Testis (tissue), 3 donors: Measurements from ENCODE around the gene FAM76B. TPM values are rescaled to one million over a fixed set of nuclear protein-coding genes. Genes with fewer than 3 reads are reported as not detected.

ENCODE experiments used
- DNase-seq: peaks from one replicate; pipeline ENCODE4 v3.0.0-alpha.2; 2019
- H3K27ac ChIP-seq, 2 donors: fragments of 200-600 bp; sonication (generic); one replicate each; pipeline ENCODE4 v1.5.1; 2019
- H3K27me3 ChIP-seq: fragments of 200-600 bp; sonication (generic); one replicate; pipeline ENCODE4 v1.5.1; 2019
- H3K36me3 ChIP-seq: fragments of 200-600 bp; sonication (generic); one replicate; pipeline ENCODE4 v1.5.1; 2017; ENCODE audit warnings: low read depth; ENCODE audit errors: missing control alignments
- H3K4me1 ChIP-seq: fragments of 200-600 bp; sonication (generic); one replicate; pipeline ENCODE4 v1.5.1; 2019
- H3K4me3 ChIP-seq, 2 donors: fragments of 200-600 bp; sonication (generic); one replicate each; pipeline ENCODE4 v1.5.1; 2017 to 2019
- H3K9me3 ChIP-seq: fragments of 200-600 bp; sonication (generic); one replicate; pipeline ENCODE4 v1.5.1; 2017
- CTCF ChIP-seq, 3 experiments: fragments of 450-650 bp in 2 of 3; fragments of 200-600 bp in 1 of 3; sonication (generic) in 1 of 3; IDR thresholded peaks; one replicate each; pipeline ENCODE4 v1.5.1; 2016 to 2019; ENCODE audit warnings: antibody characterized with exemption in 3 of 3, mild to moderate bottlenecking in 2 of 3, moderate library complexity in 1 of 3
- POLR2A ChIP-seq: fragments of 450-650 bp; IDR thresholded peaks from one replicate; pipeline ENCODE4 v1.6.1; 2017; ENCODE audit warnings: antibody characterized with exemption, mild to moderate bottlenecking, moderate library complexity
- WGBS, 2 donors: methylation state at CpG; one replicate each; pipeline ENCODE4 v1.1.5; 2018; 5-methylcytosine and 5-hydroxymethylcytosine counted together
- intact Hi-C: fragments of 100-400 bp; cut with DNase I; formaldehyde crosslinking; loops from one replicate; pipeline ENCODE4 v1.15.1; 2023; ENCODE audit warnings: low total_unique reads
- polyA plus RNA-seq: library from polyadenylated mRNA; stranded (reverse); fragments of 350-450 nt; fragmentation: Illumina TruSeq; extraction: RNeasy Lipid Tissue Mini Kit (QIAGEN cat#74804); gene quantifications from one replicate; pipeline ENCODE4 v1.2.3, GENCODE V29; 2014; ENCODE audit warnings: low read depth, low replicate concordance; ENCODE audit not compliant: insufficient read depth
- total RNA-seq, 2 donors: library from RNA; depleted of rRNA; stranded (reverse); fragments of >200 nt; gene quantifications; one replicate each; pipeline ENCODE4 v1.2.3, GENCODE V29; 2016

FAM76B gene
- total and polyA plus RNA-seq, 3 donors from 2014 or later: 53.7 to 122 (median 81.0) TPM

- Histone ChIP-seq H3K27ac (no peak overlapping the region), H3K4me3 (no peak overlapping the region), H3K4me1 (peaks cover 21% of the 10 kb centered on the region), H3K9me3 (no peaks in the 10 kb centered on the region), H3K36me3 (no peaks in the 10 kb centered on the region), H3K27me3 (no peaks in the 10 kb centered on the region)
- TF ChIP-seq POLR2A (no peak), CTCF (IDR thresholded peaks at IDR 0.05) (no peak)
- WGBS, 2 donors: 51 to 54% methylated on average over 2 of the region's 2 CpGs
- DNase-seq: no peak
- intact Hi-C loops: no loop called here
Measured at GRCh38 chr11:95732930-95733602, 56.5 kb downstream of the FAM76B start.

- Histone ChIP-seq H3K4me3 (no peak overlapping the region), H3K36me3 (no peaks in the 10 kb centered on the region), H3K4me1 (peaks cover 12% of the 10 kb centered on the region), H3K9me3 (no peaks in the 10 kb centered on the region), H3K27me3 (no peaks in the 10 kb centered on the region), H3K27ac (no peak overlapping the region)
- no peak for DNase-seq
- intact Hi-C loops: no loop called here
- TF ChIP-seq CTCF (IDR thresholded peaks at IDR 0.05) (no peak), POLR2A (no peak)
- WGBS, 2 donors: 89 to 91% methylated on average over 6 of the region's 6 CpGs
Measured at GRCh38 chr11:95729462-95729861, 60.1 kb downstream of the FAM76B start.

GRCh38 chr11:95728790-95729189 is 60.8 kb downstream of the FAM76B start:
- no peaks in the 10 kb centered on the region for H3K27me3 ChIP-seq
- no peaks in the 10 kb centered on the region for H3K36me3 ChIP-seq
- intact Hi-C loops: no loop called here
- no peak overlapping the region for H3K4me3 ChIP-seq
- TF ChIP-seq POLR2A (no peak), CTCF (IDR thresholded peaks at IDR 0.05) (no peak)
- H3K9me3 ChIP-seq: no peaks in the 10 kb centered on the region
- peaks cover 6% of the 10 kb centered on the region for H3K4me1 ChIP-seq
- WGBS, 2 donors: 94 to 96% methylated on average over 2 of the region's 2 CpGs
- no peak overlapping the region for H3K27ac ChIP-seq
- no peak for DNase-seq

GRCh38 chr11:95728094-95728493 is 61.5 kb downstream of the FAM76B start:
- Histone ChIP-seq H3K27me3 (no peaks in the 10 kb centered on the region), H3K9me3 (no peaks in the 10 kb centered on the region), H3K27ac (no peak overlapping the region), H3K4me1 (no peaks in the 10 kb centered on the region), H3K36me3 (no peaks in the 10 kb centered on the region), H3K4me3 (no peak overlapping the region)
- DNase-seq: no peak
- intact Hi-C loops: no loop called here
- no peak for TF ChIP-seq POLR2A
- no peak for TF ChIP-seq CTCF (IDR thresholded peaks at IDR 0.05)

- no peak overlapping the region for H3K27ac ChIP-seq
- no peaks in the 10 kb centered on the region for H3K4me1 ChIP-seq
- no peak for DNase-seq
- no peaks in the 10 kb centered on the region for H3K9me3 ChIP-seq
- no peak for TF ChIP-seq POLR2A
- no peak for TF ChIP-seq CTCF (IDR thresholded peaks at IDR 0.05)
- 88 to 92% methylated on average over 6 of the region's 6 CpGs for WGBS, 2 donors
- H3K36me3 ChIP-seq: no peaks in the 10 kb centered on the region
- no peak overlapping the region for H3K4me3 ChIP-seq
- intact Hi-C loops: no loop called here
- H3K27me3 ChIP-seq: no peaks in the 10 kb centered on the region
Measured at GRCh38 chr11:95727620-95728019, 62.0 kb downstream of the FAM76B start.
